Activated T-cell treated with anti-CD3 and anti-CD28 coated beads, Interleukin-2, amount 50 U/mL, for 4 hours (primary cell): ENCODE results near the gene METTL25B. TPM values are rescaled to one million over a fixed set of nuclear protein-coding genes. Genes with fewer than 3 reads are reported as not detected.
"Not testable (repeated sequence)": the region's sequence is repeated elsewhere in the genome, so short reads cannot be mapped to it uniquely, and the experiment has no call there.

Experiments
- ATAC-seq, 2 donors: fragments of 200-7000 bp; cut with Tn5 transposase; one replicate each; pipeline ENCODE4 v1.10.0; 2021
- DNase-seq: peaks from one replicate; pipeline ENCODE4 v3.0.0-alpha.2; 2020
- H3K27me3 Mint-ChIP-seq: one replicate; pipeline ENCODE4 v1.8.0; 2021; ENCODE audit warnings: low read depth, mixed read lengths
- H3K36me3 Mint-ChIP-seq: one replicate; pipeline ENCODE4 v1.8.0; 2022; ENCODE audit warnings: mixed read lengths; ENCODE audit not compliant: insufficient read depth
- H3K4me1 Mint-ChIP-seq: one replicate; pipeline ENCODE4 v1.8.0; 2021; ENCODE audit warnings: low read depth, mixed read lengths
- H3K4me3 Mint-ChIP-seq: one replicate; pipeline ENCODE4 v1.8.0; 2021; ENCODE audit warnings: mild to moderate bottlenecking, moderate library complexity, mixed read lengths
- H3K9me3 Mint-ChIP-seq: one replicate; pipeline ENCODE4 v1.8.0; 2021; ENCODE audit warnings: mixed read lengths
- total RNA-seq, 3 donors: library from RNA; stranded (reverse); gene quantifications; one replicate each; pipeline ENCODE4 v1.2.1, GENCODE V29; 2021

Gene METTL25B
- total RNA-seq, 3 donors from 2014 or later, result 16.6 to 18.9 (median 18.5) TPM

GRCh38 chr1:156756355-156756754 is 28.1 kb downstream of the METTL25B start:
- ATAC-seq (no peak), DNase-seq (no peak)
- H3K36me3 Mint-ChIP-seq, result no peaks in the 10 kb centered on the region
- H3K9me3 Mint-ChIP-seq, result no peaks in the 10 kb centered on the region
- H3K4me1 Mint-ChIP-seq, result peaks cover 12% of the 10 kb centered on the region
- no peak overlapping the region for H3K4me3 Mint-ChIP-seq
- H3K27me3 Mint-ChIP-seq, result no peaks in the 10 kb centered on the region

GRCh38 chr1:156757572-156758253 is 29.4 kb downstream of the METTL25B start:
- not testable (repeated sequence) for DNase-seq, H3K9me3 Mint-ChIP-seq, ATAC-seq, H3K27me3 Mint-ChIP-seq, H3K36me3 Mint-ChIP-seq, H3K4me3 Mint-ChIP-seq, H3K4me1 Mint-ChIP-seq

- Mint-ChIP-seq H3K4me1 (no peaks in the 10 kb centered on the region), H3K9me3 (no peaks in the 10 kb centered on the region), H3K4me3 (no peak overlapping the region), H3K27me3 (no peaks in the 10 kb centered on the region), H3K36me3 (no peaks in the 10 kb centered on the region)
- DNase-seq (no peak), ATAC-seq (no peak)
Measured at GRCh38 chr1:156760092-156760795, 32.0 kb downstream of the METTL25B start.

GRCh38 chr1:156760796-156761104 is 32.5 kb downstream of the METTL25B start:
- DNase-seq, result no peak
- H3K36me3 Mint-ChIP-seq, result no peaks in the 10 kb centered on the region
- no peaks in the 10 kb centered on the region for H3K27me3 Mint-ChIP-seq
- H3K9me3 Mint-ChIP-seq, result no peaks in the 10 kb centered on the region
- no peaks in the 10 kb centered on the region for H3K4me1 Mint-ChIP-seq
- no peak for ATAC-seq
- H3K4me3 Mint-ChIP-seq, result no peak overlapping the region

- not testable (repeated sequence) for H3K27me3 Mint-ChIP-seq, H3K9me3 Mint-ChIP-seq, H3K4me3 Mint-ChIP-seq, ATAC-seq, DNase-seq
- H3K36me3 Mint-ChIP-seq, result peaks cover 13% of the 10 kb centered on the region
- peaks cover 21% of the 10 kb centered on the region for H3K4me1 Mint-ChIP-seq
Measured at GRCh38 chr1:156765136-156765535, 36.9 kb downstream of the METTL25B start.

GRCh38 chr1:156765666-156766065 is 37.4 kb downstream of the METTL25B start:
- no peak for ATAC-seq
- Mint-ChIP-seq H3K9me3 (no peaks in the 10 kb centered on the region), H3K4me3 (no peak overlapping the region), H3K36me3 (peaks cover 17% of the 10 kb centered on the region), H3K4me1 (peaks cover 25% of the 10 kb centered on the region), H3K27me3 (no peaks in the 10 kb centered on the region)
- DNase-seq, result no peak

GRCh38 chr1:156766298-156767100 is 38.2 kb downstream of the METTL25B start:
- Mint-ChIP-seq H3K27me3 (no peaks in the 10 kb centered on the region), H3K4me3 (no peak overlapping the region), H3K4me1 (peaks cover 33% of the 10 kb centered on the region), H3K36me3 (peaks cover 25% of the 10 kb centered on the region), H3K9me3 (no peaks in the 10 kb centered on the region)
- ATAC-seq (no peak), DNase-seq (no peak)

- Mint-ChIP-seq H3K9me3 (no peaks in the 10 kb centered on the region), H3K36me3 (peaks cover 25% of the 10 kb centered on the region), H3K27me3 (no peaks in the 10 kb centered on the region), H3K4me3 (no peak within 1 kb of the TSS), H3K4me1 (peaks cover 36% of the 10 kb centered on the region)
- peak; percentile 93 for DNase-seq
- ATAC-seq, result peak; percentile 95 to 97
Measured at GRCh38 chr1:156767101-156767878, 39.0 kb downstream of the METTL25B start, which contains the start of gene PRCC. Gene PRCC (plus strand): TSS chr1:156767535. CDS start chr1:156767772, 237 bp downstream.

- Mint-ChIP-seq H3K4me1 (peaks cover 44% of the 10 kb centered on the region), H3K27me3 (no peaks in the 10 kb centered on the region), H3K4me3 (no peak overlapping the region), H3K36me3 (peaks cover 32% of the 10 kb centered on the region), H3K9me3 (no peaks in the 10 kb centered on the region)
- ATAC-seq, result peak; percentile 6 to 8
- no peak for DNase-seq
Measured at GRCh38 chr1:156767879-156768604, 39.8 kb downstream of the METTL25B start.

- ATAC-seq (no peak), DNase-seq (no peak)
- Mint-ChIP-seq H3K4me3 (no peak overlapping the region), H3K27me3 (no peaks in the 10 kb centered on the region), H3K9me3 (no peaks in the 10 kb centered on the region), H3K4me1 (peaks cover 51% of the 10 kb centered on the region), H3K36me3 (peaks cover 37% of the 10 kb centered on the region)
Measured at GRCh38 chr1:156768610-156769295, 40.5 kb downstream of the METTL25B start.

- H3K27me3 Mint-ChIP-seq, result no peaks in the 10 kb centered on the region
- H3K36me3 Mint-ChIP-seq, result peaks cover 41% of the 10 kb centered on the region
- H3K4me3 Mint-ChIP-seq, result no peak overlapping the region
- no peak for ATAC-seq
- H3K9me3 Mint-ChIP-seq, result no peaks in the 10 kb centered on the region
- H3K4me1 Mint-ChIP-seq, result peaks cover 61% of the 10 kb centered on the region
- no peak for DNase-seq
Measured at GRCh38 chr1:156772222-156772621, 44.0 kb downstream of the METTL25B start.

- no peak overlapping the region for H3K4me3 Mint-ChIP-seq
- DNase-seq, result no peak
- H3K36me3 Mint-ChIP-seq, result peaks cover 41% of the 10 kb centered on the region
- no peaks in the 10 kb centered on the region for H3K9me3 Mint-ChIP-seq
- H3K27me3 Mint-ChIP-seq, result no peaks in the 10 kb centered on the region
- H3K4me1 Mint-ChIP-seq, result peaks cover 66% of the 10 kb centered on the region
- ATAC-seq, result no peak
Measured at GRCh38 chr1:156772728-156773497, 44.6 kb downstream of the METTL25B start.
